PC-9 (cell line): ENCODE data around the gene PTGFRN. TPM values are rescaled to one million over a fixed set of nuclear protein-coding genes. Genes with fewer than 3 reads are reported as not detected.

ENCODE experiments used
- BruUV-seq: library from RNA; stranded (reverse); fragments of 400-500 nt; replicated peaks from 2 replicates; lab custom pipeline; 2021; lab: Mats Ljungman, UMichigan
- CTCF ChIA-PET: fragments of 300-600 bp; sonication (Branson Sonifier 250); formaldehyde crosslinking; loops from one replicate; lab custom pipeline; 2022; ENCODE audit warnings: antibody characterized with exemption; lab: Charles Lee
- POLR2A ChIA-PET: fragments of 300-600 bp; sonication (Branson Sonifier 250); formaldehyde crosslinking; loops from one replicate; lab custom pipeline; 2022; ENCODE audit warnings: antibody characterized with exemption; ENCODE audit not compliant: unreplicated experiment; lab: Charles Lee
- DNase-seq, 2 experiments: peaks; one replicate each; pipeline versions ENCODE4 v3.0.0 to v3.0.0-alpha.2; 2015 to 2022; ENCODE audit warnings: mixed read lengths in 1 of 2
- H2AFZ ChIP-seq: fragments of 200-600 bp; sonication (generic); 2 replicates; pipeline ENCODE4 v1.8.1; 2017; ENCODE audit warnings: antibody characterized with exemption
- H3F3A ChIP-seq: fragments of 200-600 bp; sonication (generic); 2 replicates; pipeline ENCODE4 v1.8.1; 2017; ENCODE audit warnings: antibody characterized with exemption, mild to moderate bottlenecking, low read depth; ENCODE audit not compliant: insufficient read depth
- H3K27ac ChIP-seq: fragments of 200-600 bp; sonication (generic); 2 replicates; pipeline ENCODE4 v1.6.1; 2016; ENCODE audit warnings: mixed run types
- H3K27me3 ChIP-seq: fragments of 200-600 bp; sonication (generic); 2 replicates; pipeline ENCODE4 v1.6.1; 2016; ENCODE audit warnings: low read depth, mixed run types; ENCODE audit not compliant: insufficient read depth
- H3K36me3 ChIP-seq: fragments of 200-600 bp; sonication (generic); 2 replicates; pipeline ENCODE4 v1.6.1; 2016; ENCODE audit warnings: low read depth, mixed run types
- H3K4me1 ChIP-seq: fragments of 200-600 bp; sonication (generic); replicated peaks from 2 replicates; pipeline ENCODE4 v1.6.1; 2016; ENCODE audit warnings: mixed run types; ENCODE audit not compliant: insufficient read depth
- H3K4me2 ChIP-seq: fragments of 200-600 bp; sonication (generic); 2 replicates; pipeline ENCODE4 v1.6.1; 2017; ENCODE audit warnings: mixed run types
- H3K4me3 ChIP-seq: fragments of 200-600 bp; sonication (generic); 2 replicates; pipeline ENCODE4 v1.6.1; 2016; ENCODE audit warnings: mixed run types
- H3K79me2 ChIP-seq: fragments of 200-600 bp; sonication (generic); 2 replicates; pipeline ENCODE4 v1.6.1; 2017; ENCODE audit warnings: low read depth, mixed run types
- H3K9me2 ChIP-seq: fragments of 200-600 bp; sonication (generic); 2 replicates; pipeline ENCODE4 v1.8.1; 2017; ENCODE audit warnings: mild to moderate bottlenecking; ENCODE audit not compliant: insufficient read depth
- H3K9me3 ChIP-seq: fragments of 200-600 bp; sonication (generic); 2 replicates; pipeline ENCODE4 v1.8.1; 2016; ENCODE audit warnings: low read depth; ENCODE audit not compliant: insufficient read depth
- H4K20me1 ChIP-seq: fragments of 200-600 bp; sonication (generic); 2 replicates; pipeline ENCODE4 v1.8.1; 2017; ENCODE audit not compliant: insufficient read depth
- CTCF ChIP-seq: fragments of 200-600 bp; sonication (generic); conservative IDR thresholded peaks from 2 replicates; pipeline ENCODE4 v1.6.1; 2017; ENCODE audit warnings: mixed run types, antibody characterized with exemption, mild to moderate bottlenecking, moderate library complexity
- EZH2 ChIP-seq: fragments of 200-600 bp; sonication (generic); IDR thresholded peaks from 2 replicates; pipeline ENCODE4 v1.8.0; 2017; ENCODE audit warnings: antibody characterized with exemption, low read depth
- intact Hi-C: fragments of 100-400 bp; cut with micrococcal nuclease; formaldehyde crosslinking; loops from one replicate; pipeline ENCODE4 v1.10.0; 2022; ENCODE audit not compliant: unreplicated experiment
- total RNA-seq: library from RNA; stranded (reverse); gene quantifications from 2 replicates; pipeline ENCODE4 v1.2.3, GENCODE V29; 2021

The PTGFRN gene
- total RNA-seq, 1 experiment from 2014 or later = 87.3 TPM

DNA sequence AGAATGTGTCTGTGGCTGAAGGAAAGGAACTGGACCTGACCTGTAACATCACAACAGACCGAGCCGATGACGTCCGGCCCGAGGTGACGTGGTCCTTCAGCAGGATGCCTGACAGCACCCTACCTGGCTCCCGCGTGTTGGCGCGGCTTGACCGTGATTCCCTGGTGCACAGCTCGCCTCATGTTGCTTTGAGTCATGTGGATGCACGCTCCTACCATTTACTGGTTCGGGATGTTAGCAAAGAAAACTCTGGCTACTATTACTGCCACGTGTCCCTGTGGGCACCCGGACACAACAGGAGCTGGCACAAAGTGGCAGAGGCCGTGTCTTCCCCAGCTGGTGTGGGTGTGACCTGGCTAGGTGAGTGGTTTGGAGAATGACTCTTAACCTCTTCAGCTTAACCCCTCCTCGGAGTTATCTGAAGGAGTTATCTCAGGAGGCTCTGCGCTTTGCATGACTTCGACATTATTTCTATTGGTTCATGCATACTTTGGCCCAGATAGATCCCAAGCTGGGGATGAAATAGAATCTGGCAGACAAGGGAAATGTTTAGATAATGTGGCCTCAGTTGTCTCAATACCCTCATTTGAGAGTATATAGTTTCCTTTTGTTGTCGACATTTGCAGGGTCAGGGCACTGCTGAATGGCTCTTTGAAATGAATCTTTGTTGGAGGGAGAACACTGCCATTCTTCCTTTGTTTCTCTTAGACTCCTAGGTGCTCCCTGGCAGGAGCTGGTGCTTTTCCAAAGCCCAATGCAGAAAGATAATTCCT, 39.7 kb downstream of the PTGFRN start:
- BruUV-seq = no TSS peak
- no peak overlapping the region for H3K4me3 ChIP-seq
- no peak overlapping the region for H3K4me2 ChIP-seq
- intact Hi-C loops = no loop called here
- H4K20me1 ChIP-seq = no peaks in the 10 kb centered on the region
- H2AFZ ChIP-seq = no peak overlapping the region
- TF ChIP-seq CTCF (no peak), EZH2 (no peak)
- peaks cover 12% of the 10 kb centered on the region for H3K36me3 ChIP-seq
- H3K79me2 ChIP-seq = no peaks in the 10 kb centered on the region
- H3K9me2 ChIP-seq = no peaks in the 10 kb centered on the region
- ChIA-PET POLR2A (no interaction called here), CTCF (no interaction called here)
- no peaks in the 10 kb centered on the region for H3K27me3 ChIP-seq
- no peaks in the 10 kb centered on the region for H3F3A ChIP-seq
- H3K4me1 ChIP-seq = no peaks in the 10 kb centered on the region
- no peaks in the 10 kb centered on the region for H3K9me3 ChIP-seq
- no peak for DNase-seq
- no peak overlapping the region for H3K27ac ChIP-seq

GRCh38 chr1:116950517-116951199, 40.9 kb downstream of the PTGFRN start:
- ChIA-PET POLR2A (no interaction called here), CTCF (no interaction called here)
- H3K79me2 ChIP-seq = no peaks in the 10 kb centered on the region

More at GRCh38 chr1:116950517-116951199, 40.9 kb downstream of the PTGFRN start:
- Histone ChIP-seq H3K27me3 (no peaks in the 10 kb centered on the region), H2AFZ (no peak overlapping the region), H3K27ac (no peak overlapping the region), H3K4me3 (no peak overlapping the region), H3K9me2 (no peaks in the 10 kb centered on the region), H3K9me3 (no peaks in the 10 kb centered on the region), H3K4me1 (no peaks in the 10 kb centered on the region), H4K20me1 (0 out of 2 replicates have a peak, but pooled peaks cover 4% of the 10 kb centered on the region), H3F3A (no peaks in the 10 kb centered on the region), H3K36me3 (peaks cover 12% of the 10 kb centered on the region), H3K4me2 (no peak overlapping the region)
- BruUV-seq = no TSS peak
- no peak for DNase-seq
- intact Hi-C loops = loop anchor here (10.0 kb wide), 1 partner anchor 216 kb away; no protein-coding TSS in a partner anchor
- TF ChIP-seq CTCF = no peak
- no peak for TF ChIP-seq EZH2
